ENCODE data around the gene RERE.
"Not testable (repeated sequence)": the region's sequence is repeated elsewhere in the genome, so short reads cannot be mapped to it uniquely, and the experiment has no call there.

The RERE gene

GRCh38 chr1:8536515-8536914 is 280.9 kb downstream of the RERE start:
- DNase-seq: no peak

DNA sequence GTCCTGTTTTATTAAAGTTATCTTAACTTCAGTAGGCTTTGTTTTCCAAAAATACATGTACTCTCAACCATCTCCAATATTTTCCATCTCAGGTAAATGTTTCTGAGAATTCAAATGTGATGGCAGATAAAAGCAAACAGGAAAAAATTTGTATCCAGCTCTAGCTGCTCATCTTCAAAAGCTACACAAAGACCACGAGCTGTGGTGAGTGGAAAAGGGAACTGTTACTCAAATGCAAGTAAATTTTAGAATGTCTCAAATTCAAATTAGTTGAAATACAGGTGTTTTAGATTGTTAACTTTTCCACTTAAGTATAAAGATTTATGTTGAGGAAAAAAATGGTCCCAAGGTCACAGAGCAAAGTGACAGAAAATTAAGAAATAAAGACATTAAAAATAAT is 283.5 kb downstream of the RERE start:
- DNase-seq: no peak

GRCh38 chr1:8533124-8533523 is 284.3 kb downstream of the RERE start:
- DNase-seq: no peak

DNA sequence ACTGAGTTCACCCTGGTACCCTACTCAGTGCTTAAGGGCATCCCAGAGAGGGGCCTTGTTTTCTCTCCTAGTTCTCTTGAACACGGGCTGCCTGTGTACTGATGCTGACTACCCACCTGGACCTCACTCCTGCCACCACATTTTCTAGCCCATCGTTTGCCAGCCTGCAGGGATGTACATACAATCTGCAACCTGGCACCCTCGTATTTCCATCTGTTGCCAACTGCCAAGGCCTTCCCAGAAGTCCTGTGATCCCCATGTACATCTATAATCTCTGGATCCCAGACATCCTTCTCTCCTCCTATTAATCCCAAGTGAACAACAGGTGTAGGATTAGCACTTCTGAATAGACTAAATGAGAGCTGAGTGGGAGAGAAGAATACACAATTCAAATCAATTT is 287.5 kb downstream of the RERE start:
- DNase-seq: no peak

DNA sequence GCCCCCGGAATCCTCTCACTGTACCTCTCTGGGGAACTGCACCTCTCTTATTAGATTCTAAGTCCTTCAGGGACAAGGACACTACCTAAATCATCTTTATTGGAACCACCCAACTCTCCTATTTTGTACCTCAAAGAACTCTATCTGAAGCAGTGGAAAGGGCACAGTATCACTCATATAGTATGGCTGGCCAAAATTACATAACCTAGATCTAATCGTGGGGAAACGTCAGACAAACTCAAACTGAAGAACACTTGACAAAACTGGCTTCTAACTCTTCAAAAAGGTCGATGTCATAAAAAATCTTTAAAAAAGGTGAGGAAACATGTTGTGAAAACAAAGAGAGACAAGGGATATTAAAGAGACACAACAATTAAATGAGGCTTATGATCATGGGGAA is 289.5 kb downstream of the RERE start:
- no peak for DNase-seq

- DNase-seq: peak; percentile 94
These were observed 291.7 kb downstream of the RERE start for GRCh38 chr1:8525558-8526275.

- DNase-seq: peak; percentile 70
These were observed 292.3 kb downstream of the RERE start for GRCh38 chr1:8525216-8525557.

- no peak for DNase-seq
These were observed 292.7 kb downstream of the RERE start for GRCh38 chr1:8524627-8525157.

DNA sequence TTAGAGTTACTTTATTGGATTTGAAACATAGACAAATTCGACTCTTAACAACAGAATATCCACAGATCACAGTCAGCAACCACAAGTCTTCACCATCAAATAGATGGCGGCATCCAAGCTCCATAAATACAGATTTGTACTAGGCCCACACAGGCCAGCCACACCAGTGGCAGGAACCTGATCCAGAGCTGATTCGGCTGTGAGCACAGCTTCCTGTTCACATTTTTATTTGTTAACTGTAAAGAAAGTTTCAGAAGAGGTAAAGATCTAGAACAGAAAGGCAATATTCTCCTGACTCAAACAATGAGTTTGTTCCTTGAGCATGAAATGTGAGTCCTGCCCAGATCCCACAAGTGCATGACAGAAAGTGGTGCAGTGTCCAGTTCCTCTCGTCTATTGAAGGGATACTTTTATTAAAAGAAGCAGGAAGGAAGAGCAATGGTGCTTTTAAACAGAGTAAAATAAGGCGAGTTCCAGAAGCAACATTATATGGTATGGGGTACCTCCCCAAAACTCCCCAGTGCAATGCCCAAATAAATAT is 293.7 kb downstream of the RERE start:
- DNase-seq: no peak

DNA sequence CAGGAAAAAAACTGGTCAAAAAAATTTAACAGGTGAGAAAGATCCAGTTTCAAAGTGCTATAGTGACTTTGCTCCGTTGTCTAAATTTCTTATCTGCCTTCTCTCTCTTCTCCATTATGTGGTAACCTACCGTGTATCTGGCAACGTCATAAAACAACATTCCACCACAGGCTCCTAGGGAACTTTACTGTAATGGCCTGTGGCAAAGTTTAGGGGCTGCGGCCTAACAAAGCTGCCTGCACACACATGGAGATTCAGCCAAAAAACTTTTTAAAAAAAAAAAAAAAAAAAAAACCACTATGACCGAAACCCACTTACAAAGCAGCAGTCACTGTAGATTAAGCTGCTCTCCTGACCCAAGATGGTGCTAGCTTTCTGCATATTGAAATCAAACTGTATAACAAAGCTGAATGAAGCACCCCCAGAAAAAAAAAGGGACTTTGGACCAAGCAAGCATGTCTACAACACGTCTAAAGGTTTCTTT is 296.9 kb downstream of the RERE start:
- DNase-seq: no peak

GRCh38 chr1:8519167-8519566 is 298.3 kb downstream of the RERE start:
- no peak for DNase-seq

DNA sequence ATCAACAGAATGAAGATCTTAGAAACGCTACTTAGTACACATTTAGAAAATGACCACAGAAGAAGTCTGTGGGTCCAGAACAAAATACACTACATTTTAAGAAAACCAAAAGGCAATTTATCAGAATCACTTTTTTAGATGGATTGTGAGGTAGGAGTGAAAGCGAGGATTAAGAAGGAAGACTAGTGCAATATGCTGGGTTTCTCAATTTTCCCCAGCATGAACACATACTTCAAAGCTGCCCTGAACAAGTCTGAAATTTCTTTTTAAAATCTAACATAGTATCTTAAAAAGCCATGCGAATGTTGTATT is 299.0 kb downstream of the RERE start:
- no peak for DNase-seq

DNA sequence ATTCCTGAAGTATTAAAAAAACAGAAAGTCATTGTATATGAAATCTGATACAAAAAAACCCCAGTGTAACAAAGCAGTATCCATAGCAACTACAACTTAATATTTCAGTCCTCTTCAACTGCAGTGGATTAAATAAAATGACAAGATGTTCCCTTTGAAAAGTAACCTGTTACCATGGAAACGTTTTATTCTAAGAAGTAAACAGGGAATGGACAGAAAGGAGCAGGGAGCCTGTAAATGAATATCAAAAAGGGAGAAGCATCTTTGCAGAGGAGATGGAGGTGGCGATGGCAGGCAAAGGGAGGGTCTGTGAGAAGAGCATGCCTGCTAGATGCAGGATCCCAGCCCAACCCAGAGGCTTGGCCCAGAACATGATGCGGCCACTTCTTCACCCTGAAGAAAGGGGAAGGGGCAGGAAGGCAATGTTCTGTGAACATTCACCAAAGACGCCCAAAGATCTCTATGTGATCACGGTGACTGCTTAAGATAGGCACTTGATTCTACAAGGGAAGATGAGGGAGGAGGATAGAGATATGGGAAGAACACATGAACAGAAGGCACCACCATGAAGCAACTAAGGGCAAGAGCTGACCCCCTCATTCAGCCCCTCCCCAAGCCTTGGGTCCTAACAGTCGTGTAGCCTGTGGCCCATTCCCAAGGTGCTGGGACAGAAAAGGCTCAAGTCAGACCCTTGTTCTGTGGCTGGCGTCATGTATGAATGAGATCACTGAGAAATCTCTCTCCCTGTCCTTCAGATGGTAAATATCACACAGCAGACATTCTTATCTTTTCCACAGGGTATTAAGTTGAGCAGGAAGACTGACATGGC is 299.6 kb downstream of the RERE start:
- DNase-seq: no peak

DNA sequence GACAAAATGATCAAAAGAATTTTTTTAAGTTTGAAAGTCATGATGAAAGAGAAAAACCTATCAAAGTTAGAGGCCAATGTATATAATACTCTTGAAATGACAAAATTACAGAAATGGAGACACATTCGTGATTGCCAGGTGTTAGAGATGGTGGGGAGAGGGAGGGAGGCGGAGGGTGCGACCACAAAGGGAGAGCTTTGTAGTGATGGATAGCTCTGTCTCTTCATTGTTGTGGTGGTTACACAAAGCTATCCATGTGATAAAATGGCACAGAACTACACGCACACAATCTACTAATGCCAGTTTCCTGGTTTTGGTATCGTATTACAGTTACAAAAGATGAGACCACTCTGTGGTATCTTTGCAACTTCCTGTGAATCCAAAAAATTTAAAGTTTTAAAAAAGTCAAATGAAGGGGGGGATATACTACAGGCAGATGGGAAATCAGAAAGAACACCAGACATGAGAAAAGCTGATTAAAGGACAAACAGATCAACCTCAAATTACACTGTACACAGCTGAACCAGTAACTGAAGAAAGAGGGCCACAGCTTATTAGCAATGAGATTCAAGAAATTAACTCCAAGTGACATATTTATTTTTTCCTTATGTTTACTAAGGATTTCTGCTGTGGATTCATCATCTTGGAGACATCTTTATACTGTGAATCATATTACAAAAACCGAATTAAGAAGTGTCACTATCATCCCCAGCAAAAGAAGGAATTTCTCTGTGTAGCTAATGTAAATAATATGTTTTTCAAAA is 300.5 kb downstream of the RERE start:
- DNase-seq: peak; percentile 51

DNA sequence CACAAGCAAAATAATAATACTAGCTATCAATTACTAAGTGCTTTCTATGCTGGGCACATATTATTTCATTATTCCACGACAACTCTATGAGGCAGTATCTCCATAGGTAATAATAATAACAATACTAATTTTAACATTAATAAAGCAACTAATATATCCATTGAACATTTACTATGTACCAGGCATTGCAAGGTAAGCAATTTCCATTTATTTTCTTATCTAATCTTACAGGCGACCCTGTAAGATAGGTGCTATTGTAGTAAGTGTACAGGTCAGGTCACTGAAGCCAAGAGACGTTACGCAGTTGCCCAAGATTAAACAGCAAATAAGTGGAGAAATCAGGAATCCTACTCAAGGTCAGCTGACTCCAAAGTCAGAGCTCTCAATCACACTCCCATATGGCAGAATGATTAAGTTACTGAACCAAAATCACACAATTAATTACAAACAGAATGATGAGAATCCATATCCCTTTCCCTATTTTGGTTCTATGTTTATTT is 301.1 kb downstream of the RERE start:
- DNase-seq: no peak

GRCh38 chr1:8512504-8512903 is 304.9 kb downstream of the RERE start:
- no peak for DNase-seq

- peak; percentile 81 for DNase-seq
These were observed 307.2 kb downstream of the RERE start for GRCh38 chr1:8510041-8510823.

GRCh38 chr1:8509579-8509978 is 307.9 kb downstream of the RERE start:
- no peak for DNase-seq

GRCh38 chr1:8506995-8507615 is 310.3 kb downstream of the RERE start:
- DNase-seq: no peak

DNA sequence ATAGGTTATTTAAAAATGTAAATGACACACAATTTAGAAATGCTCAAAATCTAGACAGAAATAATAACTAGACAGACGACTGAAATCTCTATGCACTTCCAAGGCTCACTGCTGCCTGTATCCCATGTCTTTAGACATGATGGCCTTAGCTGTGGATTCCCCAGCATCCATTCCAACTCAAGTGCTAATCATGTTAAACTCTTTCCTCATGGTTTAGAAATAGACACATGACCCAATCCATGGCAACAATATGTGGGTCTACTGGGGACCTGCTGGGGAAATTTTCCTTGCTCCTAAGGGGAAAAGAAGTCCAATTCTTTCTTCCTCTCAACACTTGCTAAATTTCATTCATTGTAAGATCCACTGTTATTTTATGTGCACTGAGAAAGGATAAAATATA is 311.0 kb downstream of the RERE start:
- DNase-seq: no peak

- DNase-seq: no peak
These were observed 313.6 kb downstream of the RERE start for GRCh38 chr1:8503842-8504241.

GRCh38 chr1:8502949-8503348 is 314.5 kb downstream of the RERE start:
- not testable (repeated sequence) for DNase-seq

Measured in fibroblast of upper back skin (primary cell).